ENCODE data around the gene SBNO1.

The SBNO1 gene

GRCh38 chr12:123268850-123269249 lies 95.8 kb downstream of the SBNO1 start:
- no peak for DNase-seq (ENCODE audit: low spot score)
- ChIA-PET POLR2A (ENCODE audit: low non-redundant PET) (interaction anchor here (0.6 kb wide), 1 partner anchor 28 kb away, joined by 3 read pairs; no protein-coding TSS in a partner anchor), CTCF (no interaction called here)
- no peak for TF ChIP-seq CTCF (conservative IDR thresholded peaks at IDR 0.05; ENCODE audit: low read depth)
- peak overlapping the region; percentile 83 for H3K27ac ChIP-seq

GRCh38 chr12:123267991-123268843 lies 96.4 kb downstream of the SBNO1 start:
- H3K27ac ChIP-seq: peak overlapping the region; percentile 83
- ChIA-PET POLR2A (ENCODE audit: low non-redundant PET) (interaction anchor here (0.6 kb wide), 1 partner anchor 27 kb away, joined by 3 read pairs; no protein-coding TSS in a partner anchor), CTCF (interaction anchor here (0.5 to 0.6 kb wide), 2 partner anchors 129 to 266 kb away, joined by 3 to 5 read pairs; no protein-coding TSS in a partner anchor)
- no peak for DNase-seq (ENCODE audit: low spot score)
- TF ChIP-seq CTCF (conservative IDR thresholded peaks at IDR 0.05; ENCODE audit: low read depth): no peak

GRCh38 chr12:123267335-123267920 lies 97.2 kb downstream of the SBNO1 start:
- ChIA-PET CTCF (interaction anchor here (0.5 to 0.6 kb wide), 2 partner anchors 130 to 265 kb away, joined by 3 to 5 read pairs; no protein-coding TSS in a partner anchor), POLR2A (ENCODE audit: low non-redundant PET) (no interaction called here)
- peak overlapping the region; percentile 83 for H3K27ac ChIP-seq
- no peak for TF ChIP-seq CTCF (conservative IDR thresholded peaks at IDR 0.05; ENCODE audit: low read depth)
- no peak for DNase-seq (ENCODE audit: low spot score)

- ChIA-PET POLR2A (ENCODE audit: low non-redundant PET) (no interaction called here), CTCF (no interaction called here)
- peak overlapping the region; percentile 83 for H3K27ac ChIP-seq
- TF ChIP-seq CTCF (conservative IDR thresholded peaks at IDR 0.05; ENCODE audit: low read depth): no peak
- no peak for DNase-seq (ENCODE audit: low spot score)
These were observed 97.9 kb downstream of the SBNO1 start for GRCh38 chr12:123266679-123267277.

- TF ChIP-seq CTCF (conservative IDR thresholded peaks at IDR 0.05; ENCODE audit: low read depth): no peak
- ChIA-PET POLR2A (ENCODE audit: low non-redundant PET) (no interaction called here), CTCF (no interaction called here)
- no peak for DNase-seq (ENCODE audit: low spot score)
- H3K27ac ChIP-seq: peak overlapping the region; percentile 83
These were observed 98.6 kb downstream of the SBNO1 start for GRCh38 chr12:123265851-123266678.

- CTCF ChIA-PET: no interaction called here
- H3K27ac ChIP-seq: peak overlapping the region; percentile 83; the same call in 1 of the 2 replicates
These were observed 100.0 kb downstream of the SBNO1 start for GRCh38 chr12:123264642-123265041.

More at GRCh38 chr12:123264642-123265041, 100.0 kb downstream of the SBNO1 start:
- POLR2A ChIA-PET (ENCODE audit: low non-redundant PET): no interaction called here
- TF ChIP-seq CTCF (conservative IDR thresholded peaks at IDR 0.05; ENCODE audit: low read depth): no peak
- DNase-seq (ENCODE audit: low spot score): no peak
